ENCODE measurements around the gene OR10G3.
"Not testable (repeated sequence)": the region's sequence is repeated elsewhere in the genome, so short reads cannot be mapped to it uniquely, and the experiment has no call there.

Gene OR10G3, protein sequence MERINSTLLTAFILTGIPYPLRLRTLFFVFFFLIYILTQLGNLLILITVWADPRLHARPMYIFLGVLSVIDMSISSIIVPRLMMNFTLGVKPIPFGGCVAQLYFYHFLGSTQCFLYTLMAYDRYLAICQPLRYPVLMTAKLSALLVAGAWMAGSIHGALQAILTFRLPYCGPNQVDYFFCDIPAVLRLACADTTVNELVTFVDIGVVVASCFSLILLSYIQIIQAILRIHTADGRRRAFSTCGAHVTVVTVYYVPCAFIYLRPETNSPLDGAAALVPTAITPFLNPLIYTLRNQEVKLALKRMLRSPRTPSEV

DNA sequence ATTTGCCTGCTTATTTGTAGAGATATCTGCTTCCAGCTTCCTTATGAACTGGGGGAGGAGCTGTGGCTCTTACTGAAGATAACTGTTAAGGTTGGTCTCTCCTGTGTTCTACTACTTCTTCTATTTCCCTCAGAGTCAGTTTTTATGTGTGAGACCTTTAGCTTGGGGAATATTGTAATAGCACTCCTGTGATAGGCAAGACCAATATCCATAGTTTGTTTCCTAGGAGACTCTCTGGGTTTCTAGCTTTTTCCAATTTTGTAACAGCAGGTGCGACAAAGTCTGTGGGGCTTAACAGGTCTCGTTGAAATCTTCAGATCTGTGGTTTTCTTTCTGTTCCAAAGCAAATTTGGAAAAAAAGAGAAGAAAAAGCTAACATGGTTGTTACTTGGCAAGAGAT lies at the start of gene OR10G3:
Gene OR10G3, minus strand, starts transcription at position 101 of the 400 bp plus-strand sequence. CDS start 9,332 bp downstream, outside the sequence.
- no peak for DNase-seq (ENCODE audit: low spot score)

DNA sequence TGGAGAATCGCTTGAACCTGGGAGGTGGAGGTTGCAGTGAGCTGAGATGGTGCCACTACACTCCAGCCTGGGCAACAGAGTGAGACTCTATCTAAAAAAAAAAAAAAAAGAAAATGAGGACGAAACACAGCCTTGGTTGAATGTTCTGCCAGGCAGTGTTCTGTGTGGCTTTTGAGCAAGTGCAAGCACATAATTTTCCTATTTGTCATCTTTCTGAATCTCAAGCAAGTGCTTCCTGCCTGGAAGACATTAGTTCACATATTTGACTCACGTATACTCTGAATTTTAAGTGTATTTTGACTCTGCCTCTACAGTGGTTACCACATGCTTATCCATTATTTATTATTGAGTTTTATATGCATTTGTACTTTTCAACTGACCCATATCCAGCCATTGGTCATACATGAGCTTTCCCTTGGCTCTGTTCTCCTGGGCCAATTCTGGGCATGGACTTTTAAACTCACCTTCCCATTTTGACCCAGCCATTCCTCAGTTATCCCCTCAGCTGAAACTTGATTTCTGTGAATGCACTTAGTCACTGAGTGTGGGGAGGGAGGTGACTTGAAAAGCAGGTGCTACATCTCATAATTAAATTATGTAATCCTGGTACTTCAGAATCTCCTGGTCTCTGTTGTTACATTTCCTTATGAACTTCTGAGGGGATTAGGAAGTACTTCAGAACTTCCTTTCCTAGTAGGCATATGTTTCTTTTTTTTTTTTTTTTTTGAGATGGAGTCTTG lies 46.8 kb upstream of the OR10G3 start:
- DNase-seq (ENCODE audit: low spot score): no peak

DNA sequence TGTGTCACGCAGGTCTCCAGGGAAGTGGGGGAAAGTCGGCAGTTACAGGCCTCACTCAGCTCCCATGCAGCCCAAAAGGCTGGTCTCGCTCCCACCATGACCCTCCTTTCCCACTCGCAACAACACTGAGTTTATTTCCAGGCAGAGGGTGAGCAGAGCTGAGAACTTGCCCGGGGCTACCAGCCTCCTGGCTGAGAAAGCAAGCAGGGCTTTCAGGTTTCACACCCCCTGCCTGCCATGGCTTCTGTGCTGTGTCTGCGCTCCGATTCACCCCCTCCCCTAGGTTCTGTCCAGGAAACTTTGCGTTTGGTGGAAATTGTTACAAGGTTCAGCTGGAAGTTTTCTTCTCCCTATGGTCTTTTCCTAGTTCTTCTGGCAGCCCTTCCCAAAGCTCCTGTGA lies 37.7 kb upstream of the OR10G3 start:
- DNase-seq (ENCODE audit: low spot score): no peak

DNA sequence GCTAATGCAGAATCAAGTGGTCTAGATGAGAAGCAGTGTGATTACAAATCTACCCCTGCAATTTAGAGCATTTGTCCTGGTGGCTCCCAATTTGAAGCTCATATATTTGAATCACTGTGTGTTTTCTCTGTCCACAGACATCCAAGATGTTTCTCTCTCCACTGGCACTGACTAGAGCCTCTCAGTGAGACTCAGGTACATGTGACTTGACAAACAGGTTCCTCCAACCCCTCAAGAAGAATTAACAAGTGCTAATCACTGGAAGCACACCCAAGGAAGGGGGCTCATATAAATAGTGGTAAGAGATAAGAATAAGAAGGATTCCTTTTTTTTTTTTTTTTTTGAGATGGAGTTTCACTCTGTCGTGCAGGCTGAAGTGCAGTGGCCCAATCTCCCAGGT lies 34.4 kb upstream of the OR10G3 start:
- DNase-seq (ENCODE audit: low spot score): no peak

DNA sequence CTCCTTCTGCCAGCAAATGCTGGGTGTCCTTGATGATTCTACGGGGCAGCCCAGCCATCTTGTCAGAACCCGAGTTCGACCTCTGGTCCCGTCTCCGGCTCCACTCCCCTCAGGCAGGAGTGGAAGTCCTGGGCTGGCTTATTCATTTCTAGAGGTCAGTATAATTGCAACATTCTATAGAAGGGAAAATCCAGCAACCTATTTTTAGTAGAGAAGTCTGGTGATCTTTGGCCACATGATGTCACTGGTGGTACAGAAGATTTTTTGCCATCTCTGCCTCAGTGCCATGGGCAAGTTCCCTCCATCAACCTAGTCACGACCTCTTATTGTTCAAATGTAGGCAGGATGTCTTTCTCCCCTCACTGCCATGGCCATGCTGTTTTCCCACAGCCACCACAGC lies 32.4 kb upstream of the OR10G3 start:
- DNase-seq (ENCODE audit: low spot score): no peak

DNA sequence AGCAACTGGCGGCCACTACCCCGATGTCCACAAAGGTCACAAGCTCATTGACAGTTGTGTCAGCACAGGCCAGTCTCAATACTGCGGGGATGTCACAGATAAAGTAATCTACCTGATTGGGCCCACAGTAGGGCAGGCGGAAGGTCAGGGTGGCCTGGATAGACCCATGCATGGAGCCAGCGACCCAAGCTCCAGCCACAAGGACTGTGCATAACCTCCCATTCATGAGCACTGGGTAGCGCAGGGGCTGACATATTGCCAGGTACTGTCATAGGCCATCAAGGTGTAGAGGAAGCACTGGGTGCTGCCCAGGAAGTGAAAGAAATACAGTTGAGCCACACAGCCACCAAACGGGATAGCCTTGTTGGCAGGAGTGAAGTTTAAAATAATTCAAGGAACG lies 22.3 kb upstream of the OR10G3 start:
- DNase-seq (ENCODE audit: low spot score): not testable (repeated sequence)

DNA sequence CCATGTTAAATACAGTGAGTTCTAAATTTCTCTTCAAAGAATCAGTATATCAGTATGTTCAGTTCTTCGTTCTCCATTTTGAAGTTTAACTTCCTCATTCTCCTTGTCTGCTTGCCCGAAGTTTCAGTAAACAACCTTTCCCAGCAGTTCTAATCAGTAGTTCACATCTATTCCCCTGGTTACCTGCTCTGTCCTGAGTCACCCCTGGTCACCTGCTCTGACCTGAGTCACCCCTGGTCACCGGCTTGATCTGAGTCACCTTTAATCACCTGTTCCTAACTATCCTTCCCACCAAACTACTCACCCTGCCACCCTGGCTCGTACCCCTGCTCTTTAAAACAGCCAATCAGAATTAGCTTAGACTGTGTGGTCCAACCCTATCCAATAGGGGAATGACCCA lies 9.4 kb upstream of the OR10G3 start:
- DNase-seq (ENCODE audit: low spot score): no peak

DNA sequence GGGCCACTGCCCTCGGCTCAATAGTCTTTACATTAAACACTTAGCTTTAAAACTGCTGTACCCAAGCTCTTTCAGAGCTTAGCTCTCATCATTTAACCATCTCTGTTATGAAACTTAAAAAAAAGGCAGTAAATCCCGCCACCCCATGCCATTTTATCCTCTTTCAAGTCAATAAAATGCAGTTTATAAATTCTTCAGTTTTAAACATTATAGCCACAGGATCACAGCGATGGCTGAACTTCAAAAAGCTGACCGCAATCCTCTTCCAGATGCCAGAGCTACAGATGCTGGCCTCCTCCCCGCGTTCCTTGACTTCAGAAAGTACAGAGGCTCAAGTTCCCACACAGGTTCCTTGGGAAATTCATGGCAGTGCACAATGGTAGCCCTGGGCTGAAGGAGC lies 4.2 kb downstream of the OR10G3 start:
- DNase-seq (ENCODE audit: low spot score): no peak

DNA sequence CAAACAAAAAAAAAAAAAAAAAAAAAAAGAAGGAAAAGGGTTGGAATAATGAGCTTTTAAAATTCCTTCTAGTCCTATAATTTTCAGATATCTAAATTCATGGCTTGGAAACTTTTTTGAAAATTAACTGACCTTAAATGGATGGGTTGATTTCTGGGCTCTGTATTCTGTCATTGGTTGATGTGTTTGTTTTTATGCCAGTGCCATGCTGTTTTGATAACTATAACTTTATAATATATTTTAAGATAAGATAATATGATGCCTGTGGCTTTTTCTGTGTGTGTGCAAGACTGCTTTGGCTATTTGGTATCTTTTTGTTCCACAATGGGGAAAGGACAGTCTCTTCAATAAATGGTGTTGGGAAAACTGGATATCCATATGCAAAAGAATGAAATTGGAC lies 7.3 kb downstream of the OR10G3 start:
- DNase-seq (ENCODE audit: low spot score): no peak

DNA sequence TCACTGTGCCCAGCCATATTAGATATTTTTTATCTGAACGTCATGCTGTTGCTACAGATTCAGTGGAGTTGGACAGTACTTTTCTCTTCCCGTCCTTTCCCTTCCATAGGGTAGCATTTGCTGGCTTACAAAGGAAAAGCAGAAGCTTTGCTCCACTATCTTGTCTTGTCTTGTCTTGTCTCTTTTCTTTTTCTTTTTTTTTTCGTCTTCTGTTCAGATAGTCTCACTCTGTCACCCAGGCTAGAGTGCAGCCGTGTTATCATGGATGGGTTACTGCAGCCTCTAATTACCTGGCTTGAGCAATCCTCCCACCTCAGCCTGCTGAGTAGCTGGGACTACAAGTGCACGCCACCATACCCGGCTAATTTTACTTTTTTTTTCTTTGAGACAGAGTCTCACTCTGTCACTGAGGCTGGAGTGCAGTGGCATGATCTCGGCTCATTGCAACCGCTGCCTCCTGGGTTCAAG lies 21.1 kb downstream of the OR10G3 start:
- DNase-seq (ENCODE audit: low spot score): no peak

DNA sequence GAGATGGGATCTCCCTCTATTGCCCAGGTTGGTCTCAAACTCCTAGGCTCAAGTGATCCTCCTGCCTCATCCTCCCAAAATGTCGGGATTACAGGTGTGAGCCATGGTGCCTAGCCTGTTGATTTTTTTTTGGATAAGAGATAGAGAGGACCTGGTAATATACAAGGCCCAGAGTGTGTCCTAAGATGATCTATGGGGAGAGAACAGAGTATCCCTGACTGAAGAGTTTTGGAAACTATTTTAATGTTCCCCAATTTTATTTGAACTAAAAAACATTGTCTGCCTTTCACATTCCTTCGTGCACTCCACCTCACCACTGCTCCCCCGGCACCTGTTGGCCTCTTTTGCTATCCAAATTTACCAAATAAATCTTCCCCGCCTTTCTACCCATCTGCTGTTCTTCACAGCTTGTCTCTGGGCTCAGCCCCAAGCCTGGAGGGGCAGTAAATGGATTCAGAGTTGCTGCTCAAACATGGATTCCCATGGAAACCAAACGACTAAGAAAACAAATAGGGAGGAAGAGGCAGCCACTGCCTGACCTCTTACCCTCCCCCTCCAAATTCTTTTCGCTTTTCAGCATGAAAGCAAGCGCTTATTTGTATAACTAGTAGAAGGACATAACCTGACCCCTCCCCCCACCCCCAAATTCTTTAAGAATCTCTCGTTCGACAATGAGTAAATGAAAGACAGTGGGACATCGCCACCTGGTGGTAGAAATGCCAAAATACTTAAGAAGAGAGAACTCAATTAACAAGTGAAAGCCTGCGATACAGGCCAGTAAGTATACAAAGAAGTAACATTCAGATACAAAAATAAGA lies 22.6 kb downstream of the OR10G3 start:
- DNase-seq (ENCODE audit: low spot score): peak; percentile 89

DNA sequence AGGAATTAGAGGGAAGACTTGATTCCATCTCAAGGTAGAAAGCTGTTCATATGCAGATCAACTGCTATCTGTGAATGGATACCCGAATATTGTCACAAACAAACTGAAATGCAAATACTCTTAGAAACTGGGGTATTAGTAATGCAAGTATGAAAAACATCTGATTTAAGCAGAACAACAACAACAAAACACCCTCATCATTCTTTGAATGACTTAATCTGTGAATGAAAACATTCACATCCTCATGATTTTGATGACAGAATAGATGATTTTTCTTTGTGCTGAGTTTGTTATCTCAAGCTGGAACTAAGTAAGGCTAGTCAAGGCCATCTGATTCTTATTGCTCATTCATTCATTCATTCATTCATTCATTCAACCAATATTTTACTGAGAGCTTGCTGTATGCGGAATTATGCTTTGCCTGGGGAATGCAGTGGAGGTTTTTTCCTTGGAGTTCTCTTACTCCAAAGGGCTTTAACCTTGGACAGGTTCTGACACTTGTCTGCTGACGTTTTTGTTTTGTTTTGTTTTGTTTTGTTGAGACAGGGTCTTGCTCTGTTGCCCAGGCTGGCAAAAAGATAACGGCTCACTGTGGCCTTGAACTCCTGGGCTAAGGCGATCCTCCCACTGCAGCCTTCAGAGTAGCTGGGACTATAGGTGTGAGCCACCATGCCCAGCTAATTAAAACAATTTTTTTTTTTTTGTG lies 23.3 kb downstream of the OR10G3 start:
- DNase-seq (ENCODE audit: low spot score): no peak

DNA sequence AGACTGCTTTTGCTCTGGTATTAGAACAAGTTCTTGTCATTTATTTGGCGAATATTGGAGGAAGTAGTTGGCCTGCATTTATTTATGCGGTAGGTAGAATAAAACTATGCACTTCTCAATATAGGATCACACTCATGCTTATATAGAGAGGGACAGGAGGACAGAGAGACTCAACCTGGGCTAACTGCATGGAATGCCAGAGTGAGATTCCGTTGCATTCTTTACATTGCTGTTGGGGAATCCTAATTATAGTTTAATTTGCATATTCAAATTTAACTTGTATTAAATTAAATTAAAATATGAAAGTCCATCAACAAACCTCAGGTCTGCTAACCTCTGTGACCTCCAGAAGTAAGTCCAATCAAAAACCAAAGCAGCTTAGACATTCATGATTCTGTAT lies 26.6 kb downstream of the OR10G3 start:
- no peak for DNase-seq (ENCODE audit: low spot score)

DNA sequence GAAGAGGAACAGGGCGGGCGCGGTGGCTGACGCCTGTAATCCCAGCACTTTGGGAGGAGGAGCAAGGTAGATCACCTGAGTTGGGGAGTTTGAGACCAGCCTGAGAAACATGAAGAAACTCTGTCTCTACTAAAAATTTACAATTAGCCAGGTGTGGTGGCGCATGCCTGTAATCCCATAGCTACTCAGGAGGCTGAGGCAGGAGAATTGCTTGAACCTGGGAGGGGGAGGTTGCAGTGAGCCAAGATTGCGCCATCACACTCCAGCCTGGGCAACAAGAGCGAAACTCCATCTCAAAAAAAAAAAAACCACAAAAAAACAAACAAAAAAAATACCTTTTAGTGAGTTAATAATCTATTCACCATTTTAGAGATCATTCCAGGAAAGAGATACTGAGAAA lies 35.3 kb downstream of the OR10G3 start:
- not testable (repeated sequence) for DNase-seq (ENCODE audit: low spot score)

DNA sequence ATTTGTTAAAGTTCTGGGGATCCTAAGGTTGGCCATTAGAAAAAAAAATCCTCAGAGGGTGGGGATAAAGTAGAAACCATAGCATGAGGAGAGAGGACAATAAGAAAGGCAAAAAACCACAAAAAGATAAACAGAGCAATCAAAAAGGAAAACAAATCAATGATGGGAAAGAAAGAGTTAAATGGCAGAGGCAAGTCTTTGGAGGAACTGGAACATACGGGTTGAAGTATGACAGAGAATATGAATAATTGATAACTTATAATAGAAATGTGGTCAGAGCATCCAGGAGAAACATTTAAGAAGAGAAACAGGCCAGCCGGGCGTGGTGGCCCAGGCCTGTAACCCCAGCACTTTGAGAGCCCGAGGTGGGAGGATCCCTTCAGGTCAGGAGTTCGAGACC lies 35.9 kb downstream of the OR10G3 start:
- DNase-seq (ENCODE audit: low spot score): no peak

DNA sequence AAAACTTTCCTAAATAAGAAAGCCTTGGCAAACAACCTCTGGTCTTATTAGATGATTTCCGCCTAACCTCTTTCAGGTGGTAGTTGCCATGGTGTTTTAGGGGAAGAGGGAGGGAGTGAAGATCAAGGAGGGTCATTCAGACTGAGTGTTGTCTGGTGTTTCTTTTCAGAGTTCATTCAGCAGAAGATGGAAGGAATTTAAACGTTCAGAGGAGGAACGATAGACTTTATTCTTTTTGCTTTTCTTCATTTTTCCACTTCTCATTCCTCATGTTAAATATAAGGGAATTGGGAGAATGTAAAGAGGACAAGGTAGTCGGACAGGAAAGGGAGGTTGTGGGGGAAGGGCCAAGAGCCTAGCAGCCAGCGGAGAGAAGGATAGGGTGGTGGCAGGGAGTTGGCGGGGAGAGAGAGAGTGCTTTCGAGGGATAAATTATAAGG lies 36.3 kb downstream of the OR10G3 start:
- DNase-seq (ENCODE audit: low spot score): no peak

DNA sequence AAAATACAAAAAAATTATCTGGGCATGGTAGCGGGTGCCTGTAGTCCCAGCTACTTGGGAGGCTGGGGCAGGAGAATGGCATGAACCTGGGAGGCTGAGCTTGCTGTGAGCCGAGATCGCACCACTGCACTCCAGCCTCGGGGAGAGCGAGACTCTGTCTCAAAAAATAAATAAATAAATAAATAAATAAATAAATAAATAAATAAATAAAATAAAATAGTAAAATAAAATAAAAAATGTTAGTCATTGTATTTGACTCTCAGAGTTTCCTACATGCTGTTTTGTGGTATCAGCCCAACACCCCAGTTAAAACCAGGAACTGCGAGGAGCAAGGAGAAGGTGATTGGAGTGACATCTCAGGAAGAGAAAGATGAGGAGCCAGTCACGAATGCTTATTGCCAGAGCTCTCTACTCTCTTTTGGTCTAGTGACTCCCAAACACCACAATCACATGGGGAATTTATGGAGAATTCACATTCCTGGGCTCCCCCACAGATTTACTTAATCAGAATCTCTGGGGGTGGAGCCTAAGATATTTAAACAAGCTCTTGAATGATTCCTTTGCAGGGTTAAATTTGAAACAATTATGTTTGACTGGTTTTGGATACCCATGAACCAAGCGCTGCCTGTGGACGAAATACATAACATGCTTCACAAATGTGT lies 38.3 kb downstream of the OR10G3 start:
- no peak for DNase-seq (ENCODE audit: low spot score)

DNA sequence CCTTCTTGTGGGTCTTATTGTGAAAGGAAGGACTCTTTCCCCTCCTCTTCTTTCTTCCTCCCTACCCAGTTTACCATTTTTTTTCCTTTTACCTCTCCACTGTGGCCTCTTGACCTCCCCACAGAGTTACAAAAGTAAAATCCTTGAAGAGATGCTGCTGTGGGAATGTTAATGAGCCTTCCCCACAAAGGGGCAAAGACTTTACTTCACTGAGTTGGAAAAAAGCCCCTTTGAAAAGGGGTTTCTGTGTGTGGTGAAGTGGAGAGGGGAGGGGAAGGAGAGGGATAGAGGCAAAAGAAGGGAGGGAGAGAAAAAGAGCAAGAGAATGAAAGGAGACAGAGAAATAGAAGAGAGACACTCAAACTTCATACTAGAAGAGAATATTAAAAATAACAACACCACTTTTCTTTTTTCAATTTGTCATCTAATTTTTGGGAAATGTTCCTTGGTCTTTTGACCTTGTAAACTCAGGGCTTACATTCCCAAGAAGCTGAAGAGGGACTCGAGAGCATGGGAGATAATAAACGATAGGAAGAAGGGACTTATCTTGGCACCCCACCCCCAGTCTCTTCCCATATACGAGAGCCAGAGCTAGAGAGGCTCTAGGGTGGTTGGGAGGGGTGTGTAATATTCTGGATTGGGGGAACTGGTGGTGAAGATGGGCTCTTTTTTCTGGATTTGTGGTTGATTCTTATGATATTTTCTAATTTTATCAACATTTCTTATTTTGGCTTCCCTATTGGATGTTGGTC lies 40.5 kb downstream of the OR10G3 start:
- DNase-seq (ENCODE audit: low spot score): peak; percentile 36

DNA sequence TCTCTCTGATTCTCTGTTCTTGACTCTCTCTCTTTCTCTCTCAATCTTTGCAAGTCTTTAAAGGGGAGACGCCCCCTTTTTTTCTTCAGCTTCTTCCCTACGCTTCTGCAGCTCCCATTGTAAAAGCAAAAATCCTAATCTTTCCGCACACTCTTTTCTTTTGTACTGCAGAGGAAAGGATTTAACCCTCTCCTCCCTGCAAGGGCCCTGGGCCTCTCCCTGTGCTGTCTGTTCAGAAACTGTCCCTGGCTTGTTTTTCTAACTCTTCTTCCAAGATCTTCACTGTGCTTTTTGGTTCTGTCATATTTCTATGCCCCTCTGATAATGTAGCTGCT lies 42.8 kb downstream of the OR10G3 start:
- DNase-seq (ENCODE audit: low spot score): no peak

DNA sequence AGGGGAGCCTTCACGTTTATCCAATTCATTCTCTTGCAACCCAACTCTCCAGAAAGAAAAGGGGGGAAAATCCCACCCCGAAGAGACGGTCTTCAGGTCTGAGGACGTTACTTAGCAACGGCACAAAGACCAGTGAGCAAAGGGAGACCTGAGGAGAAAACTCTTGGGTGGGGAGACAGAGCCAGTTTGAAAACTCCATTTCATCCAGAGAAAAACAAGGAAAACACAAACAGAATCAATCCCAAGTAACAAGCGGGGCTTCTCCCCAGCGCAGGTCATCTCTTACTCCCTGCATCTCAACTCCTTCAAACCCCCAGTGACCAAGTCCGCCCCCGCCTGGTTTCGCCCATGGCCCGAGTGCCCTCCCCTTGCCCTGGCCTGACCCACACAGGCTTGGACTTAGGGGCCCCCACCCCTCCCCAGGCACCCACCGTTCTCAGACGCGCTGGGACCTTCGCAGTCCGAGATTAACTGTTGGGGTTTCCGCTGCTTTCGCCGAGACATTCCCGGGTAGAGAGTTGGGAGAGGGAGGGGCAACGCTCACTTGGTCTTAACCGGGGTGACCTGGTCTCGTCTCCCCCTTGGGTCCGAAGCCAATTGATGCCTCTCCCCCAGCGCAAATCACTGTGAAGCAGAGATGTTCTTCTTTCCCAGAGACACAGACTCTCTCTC lies 43.3 kb downstream of the OR10G3 start:
- no peak for DNase-seq (ENCODE audit: low spot score)
